ENCODE data around the gene RAD51B.
"Not testable (repeated sequence)": the region's sequence is repeated elsewhere in the genome, so short reads cannot be mapped to it uniquely, and the experiment has no call there.

RAD51B gene

GRCh38 chr14:68219407-68219806, 399.8 kb downstream of the RAD51B start:
- DNase-seq = no peak

DNA sequence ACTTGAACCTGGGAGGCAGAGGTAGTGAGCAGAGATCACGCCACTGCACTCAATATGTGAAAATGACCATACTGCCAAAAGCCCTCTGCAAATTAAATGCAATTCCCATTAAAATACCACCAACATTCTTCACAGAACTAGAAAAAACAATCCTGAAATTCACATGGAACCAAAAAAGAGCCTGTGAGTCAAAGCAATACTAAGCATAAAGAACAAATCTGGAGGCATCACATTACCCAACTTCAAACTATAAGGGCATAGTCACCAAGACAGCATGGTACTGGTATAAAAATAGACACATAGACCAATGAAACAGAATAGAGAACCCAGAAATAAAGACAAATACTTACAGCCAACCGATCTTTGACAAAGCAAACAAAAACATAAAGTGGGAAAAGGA, 401.5 kb downstream of the RAD51B start:
- DNase-seq = not testable (repeated sequence)

DNA sequence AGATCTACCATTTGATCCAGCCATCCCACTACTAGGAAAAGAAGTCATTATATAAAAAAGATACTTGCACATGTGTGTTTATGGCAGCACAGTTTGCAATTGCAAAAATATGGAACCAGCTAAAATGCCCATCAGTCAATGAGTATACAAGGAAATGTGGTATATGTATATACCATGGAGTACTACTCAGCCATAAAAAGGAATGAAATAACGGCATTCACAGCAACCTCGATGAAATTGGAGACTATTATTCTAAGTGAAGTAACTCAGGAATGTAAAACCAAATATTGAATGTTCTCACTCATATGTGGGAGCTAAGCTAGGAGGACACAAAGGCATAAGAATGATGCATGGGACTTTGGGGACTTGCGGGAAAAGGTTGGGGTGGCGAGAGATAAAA, 402.6 kb downstream of the RAD51B start:
- no peak for DNase-seq

DNA sequence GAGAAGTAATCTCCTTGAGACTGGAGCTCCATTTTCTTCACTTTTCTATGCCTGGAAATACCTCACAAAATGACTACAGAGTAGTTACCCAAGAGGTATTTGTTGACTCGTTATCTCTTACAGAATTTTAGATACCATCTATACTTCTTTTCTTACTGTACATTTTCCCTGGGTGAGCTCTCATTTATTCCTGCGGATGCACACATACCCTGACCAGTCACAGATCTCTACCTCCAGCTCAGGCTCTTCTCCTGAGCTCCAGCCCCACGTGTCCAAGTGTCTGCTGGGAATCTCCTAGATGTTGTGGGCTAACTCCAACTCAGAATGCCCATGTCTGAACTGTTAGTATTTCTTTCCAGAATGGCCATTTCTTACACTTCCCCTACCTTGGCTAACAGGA, 403.1 kb downstream of the RAD51B start:
- no peak for DNase-seq

GRCh38 chr14:68223631-68224030, 404.1 kb downstream of the RAD51B start:
- DNase-seq = no peak

DNA sequence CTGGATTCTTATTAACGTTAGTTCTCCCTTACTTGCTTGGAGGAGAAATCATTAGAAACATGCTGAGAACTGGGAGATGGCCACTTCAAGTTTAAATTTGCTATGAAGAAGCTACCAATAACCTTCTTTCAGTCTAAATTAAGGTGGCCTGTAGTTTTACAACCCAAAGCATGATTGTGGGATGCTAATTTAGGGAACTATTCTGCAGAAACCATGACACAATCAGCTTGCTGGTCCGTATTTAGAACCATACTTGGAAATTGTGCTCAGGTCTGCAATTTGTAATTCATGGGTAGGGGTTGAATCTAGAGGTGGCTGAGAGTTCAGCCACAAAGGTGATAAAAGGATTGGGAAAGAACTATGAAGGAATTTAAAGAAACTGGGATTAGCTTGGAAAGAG, 405.7 kb downstream of the RAD51B start:
- no peak for DNase-seq

DNA sequence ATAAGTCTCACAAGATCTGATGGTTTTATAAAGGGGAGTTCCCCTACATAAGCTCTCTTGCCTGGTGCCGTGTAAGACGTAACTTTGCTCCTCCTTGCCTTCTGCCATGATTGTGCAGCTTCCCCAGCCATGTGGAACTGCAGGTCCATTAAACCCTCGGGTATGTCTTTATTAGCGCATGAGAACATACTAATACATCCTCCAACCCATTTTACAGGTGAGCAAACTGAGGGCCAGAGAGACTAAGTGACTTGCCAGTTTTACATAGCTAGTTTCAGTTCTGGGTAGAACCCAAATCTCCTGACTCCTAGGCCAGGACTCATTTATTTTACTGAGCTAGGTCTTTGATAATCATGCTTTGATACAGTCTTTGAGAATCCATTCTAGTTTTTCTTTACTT, 406.9 kb downstream of the RAD51B start:
- DNase-seq = no peak

- DNase-seq = no peak
Measured at GRCh38 chr14:68228656-68229055, 409.1 kb downstream of the RAD51B start.

DNA sequence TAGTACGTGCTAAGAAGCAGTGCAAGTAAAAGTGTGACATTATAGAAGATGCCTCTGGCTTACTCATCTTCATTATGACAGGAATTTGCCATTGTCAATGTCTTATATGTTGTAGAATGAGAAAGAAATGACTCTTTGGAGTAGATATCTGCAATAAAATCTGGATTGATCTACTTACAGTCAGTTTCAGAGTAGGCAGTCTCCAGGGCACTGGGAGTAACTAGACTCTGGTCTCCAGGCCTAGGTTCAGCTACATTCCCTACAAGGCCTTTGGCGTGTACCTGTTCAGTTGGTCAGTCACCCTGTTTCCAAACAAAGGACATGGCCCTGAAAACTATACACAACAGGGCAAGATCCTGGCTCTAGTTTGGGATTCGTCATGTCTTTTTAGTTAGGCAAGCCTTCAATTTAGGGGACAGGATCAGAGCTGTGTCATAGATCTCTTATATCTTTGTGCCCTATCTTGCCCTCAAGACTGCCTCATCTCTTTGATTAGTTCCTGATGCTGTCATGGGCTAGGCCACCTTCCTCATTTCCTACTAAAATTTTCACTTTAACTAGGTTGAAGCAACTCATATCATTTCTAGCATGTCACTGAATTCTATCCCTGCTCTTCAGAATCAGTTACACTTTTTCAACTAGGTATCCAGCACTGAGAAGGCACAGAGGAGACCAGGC, 410.0 kb downstream of the RAD51B start:
- DNase-seq = no peak

GRCh38 chr14:68230202-68230949, 410.8 kb downstream of the RAD51B start:
- DNase-seq = no peak

GRCh38 chr14:68230950-68231717, 411.6 kb downstream of the RAD51B start:
- DNase-seq = no peak

- no peak for DNase-seq
Measured at GRCh38 chr14:68231898-68232297, 412.3 kb downstream of the RAD51B start.

DNA sequence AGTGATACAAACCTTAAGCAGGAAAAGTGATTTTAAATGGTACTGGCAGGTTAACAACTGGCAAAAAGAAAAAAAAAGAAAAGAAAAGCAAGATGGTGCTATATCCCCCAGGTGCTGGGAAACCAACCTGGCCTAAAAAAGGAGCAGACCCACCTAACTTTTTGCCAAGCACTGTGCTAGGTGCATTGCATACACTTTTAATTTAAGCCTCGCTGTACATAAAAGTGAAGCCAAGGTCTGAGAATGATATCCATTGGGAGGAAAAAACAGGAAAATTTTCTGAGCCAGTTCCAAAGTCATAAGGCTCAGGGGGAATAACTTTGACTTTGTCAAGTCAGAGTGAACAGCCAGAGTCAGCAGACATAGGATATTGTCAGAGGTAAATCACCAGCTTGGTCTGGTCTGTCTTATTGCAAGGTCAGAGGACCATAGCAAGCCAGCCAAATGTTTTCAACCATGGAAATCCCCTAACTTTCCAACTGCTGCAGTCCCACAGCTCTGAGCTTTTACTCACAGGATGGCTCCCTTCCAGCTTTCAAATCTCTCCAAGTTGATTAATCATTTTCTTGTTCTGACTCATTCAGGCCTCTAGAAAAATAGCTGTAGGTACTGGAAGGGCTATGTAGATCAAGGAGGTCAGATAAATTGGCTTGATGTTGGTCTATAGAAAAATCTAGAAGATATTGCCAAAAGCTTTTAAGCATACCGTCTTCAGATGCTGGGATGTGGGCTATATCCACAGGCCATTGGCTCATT, 412.9 kb downstream of the RAD51B start:
- no peak for DNase-seq

DNA sequence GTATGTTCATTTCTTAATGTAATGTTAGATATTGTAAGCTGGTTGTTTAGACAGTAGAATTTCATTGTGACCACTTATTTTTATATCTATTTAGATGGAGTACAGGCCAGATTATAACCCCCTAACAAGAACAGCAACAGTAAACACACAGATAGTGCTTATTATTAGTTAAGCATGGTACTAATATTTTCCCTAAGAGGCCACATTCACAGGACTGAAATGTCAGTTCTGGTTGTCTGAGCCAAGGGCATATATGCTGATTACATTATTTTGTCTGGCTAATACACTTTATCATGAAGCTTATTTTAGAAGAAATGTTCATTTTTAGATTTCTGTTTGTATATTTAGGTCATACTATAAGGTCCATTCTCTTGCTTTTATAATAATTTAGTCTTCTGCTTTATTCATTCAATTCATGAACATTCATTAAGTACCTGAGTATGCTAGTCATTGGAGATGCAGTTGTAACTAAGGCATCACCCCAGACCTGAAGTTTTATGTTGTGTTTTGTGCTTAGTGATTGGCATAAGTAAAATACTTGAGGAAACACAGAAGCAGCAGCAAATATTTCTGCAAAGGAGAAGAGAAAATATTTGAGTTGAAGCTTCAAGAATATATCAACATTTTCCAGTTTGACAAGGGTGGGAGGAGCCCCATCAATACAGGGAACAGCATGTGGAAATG, 413.7 kb downstream of the RAD51B start:
- no peak for DNase-seq

DNA sequence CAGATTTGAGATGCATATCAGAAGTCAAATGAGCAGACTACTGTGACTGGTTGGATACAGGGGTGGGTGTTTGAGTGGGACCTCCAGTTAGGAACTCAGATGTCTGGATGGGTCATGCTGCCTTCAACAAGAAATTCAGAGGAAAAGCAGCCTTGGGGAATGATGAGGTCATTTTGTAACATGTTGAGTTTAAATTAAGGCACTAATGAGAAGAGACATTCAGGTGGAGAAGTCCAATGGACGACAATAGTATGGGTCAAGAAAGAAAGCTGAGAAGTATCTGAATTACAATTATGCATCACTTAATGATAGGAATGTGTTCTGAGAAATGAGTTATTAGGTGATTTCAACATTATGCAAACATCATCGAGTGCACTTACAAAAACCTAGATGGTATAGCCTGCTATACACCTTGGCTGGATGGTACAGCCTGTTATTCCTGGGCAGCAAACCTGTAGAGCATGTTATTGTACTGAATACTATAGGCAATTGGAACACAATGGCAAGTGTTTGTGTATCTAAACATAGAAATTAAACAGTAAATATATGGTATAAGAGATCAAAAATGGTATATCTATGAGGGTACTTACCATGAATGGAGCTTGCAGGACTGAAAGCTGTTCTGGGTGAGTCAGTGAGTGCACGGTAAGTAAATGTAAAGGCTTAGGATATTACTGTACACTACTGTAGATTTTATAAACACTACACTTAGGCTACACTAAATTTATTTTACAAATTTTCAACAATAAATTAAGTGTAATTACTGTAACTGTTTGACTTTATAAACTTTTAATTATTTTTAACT, 414.7 kb downstream of the RAD51B start:
- DNase-seq = no peak

DNA sequence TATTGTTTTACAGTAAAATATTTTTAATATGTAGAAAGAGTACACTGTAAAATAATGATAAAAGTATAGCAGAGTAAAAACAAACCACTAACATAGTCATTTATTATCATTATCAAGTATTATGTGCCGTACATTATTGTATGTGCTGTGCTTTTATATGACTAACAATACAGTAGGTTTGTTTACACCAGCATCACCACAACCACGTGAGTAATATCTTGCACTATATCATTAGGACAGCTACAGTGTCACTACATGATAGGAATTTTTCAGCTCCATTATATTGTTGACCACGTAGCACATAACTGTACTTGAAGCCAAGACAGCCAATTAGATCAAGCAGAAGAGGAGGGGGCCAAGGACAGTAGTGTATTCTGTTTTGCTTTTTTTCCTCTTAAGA, 415.4 kb downstream of the RAD51B start:
- DNase-seq = no peak

DNA sequence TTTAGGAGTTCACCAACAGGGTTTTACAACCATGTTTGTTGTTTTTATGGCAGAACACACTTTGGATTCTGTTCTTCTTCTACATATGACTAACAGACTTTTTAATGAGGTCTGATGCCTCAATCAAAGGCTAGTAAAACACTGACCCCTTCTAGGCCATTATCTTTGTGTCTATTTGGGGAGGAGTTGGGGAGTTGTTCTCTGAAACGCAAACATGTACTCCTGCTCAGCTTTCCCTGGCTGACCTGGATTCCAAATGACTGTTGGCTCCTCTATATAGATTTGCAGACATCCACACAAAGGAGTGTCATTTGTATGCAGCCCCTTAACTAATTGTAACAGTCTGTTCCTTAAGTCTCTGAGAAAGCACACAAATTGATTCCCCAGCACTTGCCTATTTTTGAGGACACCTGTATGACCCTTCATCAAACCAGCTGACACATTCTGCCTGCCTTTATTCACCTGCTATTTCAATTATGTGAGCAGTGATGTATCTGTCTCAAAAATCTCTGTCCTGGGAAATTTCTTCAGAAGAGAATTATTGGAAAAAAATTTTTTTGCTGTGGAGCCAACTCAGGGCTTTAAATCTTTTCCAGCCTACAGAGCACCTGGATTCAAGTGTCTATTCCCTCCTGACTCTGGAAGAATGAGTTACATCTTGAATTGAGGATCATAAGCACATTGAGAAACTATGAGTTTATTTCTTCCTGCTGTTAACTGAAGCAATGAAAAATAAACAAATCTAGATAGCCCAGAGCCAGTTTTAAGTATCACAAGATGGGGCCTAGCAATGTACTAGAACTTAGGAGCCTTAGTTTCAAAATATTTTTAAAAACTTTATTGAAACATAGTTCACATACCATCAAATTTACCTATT, 417.2 kb downstream of the RAD51B start:
- DNase-seq = no peak

- DNase-seq = no peak
Measured at GRCh38 chr14:68238551-68238950, 419.0 kb downstream of the RAD51B start.

GRCh38 chr14:68238976-68239375, 419.4 kb downstream of the RAD51B start:
- DNase-seq = no peak

GRCh38 chr14:68239988-68240771, 420.6 kb downstream of the RAD51B start:
- no peak for DNase-seq
